B cell (primary cell): ENCODE data around the gene ZMIZ1.

Experiments
- EZH2 ChIP-seq: IDR thresholded peaks from 2 replicates; pipeline ENCODE4 v1.6.1; 2012; ENCODE audit warnings: borderline replicate concordance, low read depth, mild to moderate bottlenecking, moderate library complexity, low read length; ENCODE audit not compliant: insufficient read depth, poor library complexity, severe bottlenecking
- TF ChIP-seq, protein P1 (sequence below): fragments of 200-600 bp; IDR thresholded peaks from one replicate; pipeline ENCODE4 v1.8.0; 2022; ENCODE audit warnings: antibody characterized with exemption, mild to moderate bottlenecking

DNA sequence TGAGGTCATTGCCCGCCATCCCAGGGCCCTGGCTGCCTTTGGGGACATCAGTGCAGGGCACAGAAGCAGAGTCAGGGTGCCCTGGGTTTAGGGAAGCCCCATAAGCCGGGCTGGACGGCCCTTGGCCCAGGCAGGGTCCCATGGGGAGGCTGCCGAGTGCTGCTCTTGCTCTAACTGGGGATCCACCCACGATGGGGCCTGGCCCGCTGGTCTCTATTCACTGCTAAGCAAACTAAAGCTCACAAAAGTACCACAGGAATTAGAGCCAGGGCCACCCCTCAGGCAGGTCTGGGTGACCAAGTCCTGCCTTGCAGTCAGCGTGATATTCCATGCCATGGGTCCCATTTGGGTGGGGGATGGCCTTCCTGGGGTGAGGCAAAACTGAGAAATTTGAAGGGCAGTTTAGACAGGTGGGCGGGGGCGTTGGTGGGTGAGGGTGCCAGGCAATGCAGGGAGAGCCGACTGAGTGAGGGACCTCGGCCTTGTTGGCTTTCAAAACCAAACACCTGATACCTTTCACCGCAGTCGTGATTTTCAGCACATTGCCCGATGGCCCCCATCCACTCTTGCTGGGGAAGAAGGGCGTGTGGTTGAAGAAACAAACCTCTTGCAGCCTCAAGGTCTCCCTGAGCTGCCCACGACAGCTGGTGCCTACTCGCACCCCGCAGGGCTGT, 185.7 kb downstream of the ZMIZ1 start:
- TF ChIP-seq, protein P1, sequence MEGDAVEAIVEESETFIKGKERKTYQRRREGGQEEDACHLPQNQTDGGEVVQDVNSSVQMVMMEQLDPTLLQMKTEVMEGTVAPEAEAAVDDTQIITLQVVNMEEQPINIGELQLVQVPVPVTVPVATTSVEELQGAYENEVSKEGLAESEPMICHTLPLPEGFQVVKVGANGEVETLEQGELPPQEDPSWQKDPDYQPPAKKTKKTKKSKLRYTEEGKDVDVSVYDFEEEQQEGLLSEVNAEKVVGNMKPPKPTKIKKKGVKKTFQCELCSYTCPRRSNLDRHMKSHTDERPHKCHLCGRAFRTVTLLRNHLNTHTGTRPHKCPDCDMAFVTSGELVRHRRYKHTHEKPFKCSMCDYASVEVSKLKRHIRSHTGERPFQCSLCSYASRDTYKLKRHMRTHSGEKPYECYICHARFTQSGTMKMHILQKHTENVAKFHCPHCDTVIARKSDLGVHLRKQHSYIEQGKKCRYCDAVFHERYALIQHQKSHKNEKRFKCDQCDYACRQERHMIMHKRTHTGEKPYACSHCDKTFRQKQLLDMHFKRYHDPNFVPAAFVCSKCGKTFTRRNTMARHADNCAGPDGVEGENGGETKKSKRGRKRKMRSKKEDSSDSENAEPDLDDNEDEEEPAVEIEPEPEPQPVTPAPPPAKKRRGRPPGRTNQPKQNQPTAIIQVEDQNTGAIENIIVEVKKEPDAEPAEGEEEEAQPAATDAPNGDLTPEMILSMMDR, result no peak
- TF ChIP-seq EZH2, result no peak
